HG02642 (cell line): ENCODE data around the gene ZNF763.
"Not testable (repeated sequence)": the region's sequence is repeated elsewhere in the genome, so short reads cannot be mapped to it uniquely, and the experiment has no call there.

ENCODE experiments used
- ATAC-seq: cut with Tn5 transposase; IDR thresholded peaks from one replicate; pipeline ENCODE4 v1.9.1; 2021; ENCODE audit warnings: mild to moderate bottlenecking; ENCODE audit not compliant: unreplicated experiment, poor library complexity

The ZNF763 gene

GRCh38 chr19:11970174-11970573, 5.3 kb downstream of the ZNF763 start:
- no peak for ATAC-seq

GRCh38 chr19:11971041-11971440, 6.2 kb downstream of the ZNF763 start:
- no peak for ATAC-seq

GRCh38 chr19:11973019-11973810, 8.4 kb downstream of the ZNF763 start:
- ATAC-seq: no peak

GRCh38 chr19:11978492-11979100, 13.8 kb downstream of the ZNF763 start:
- no peak for ATAC-seq

- no peak for ATAC-seq
These were observed 14.7 kb downstream of the ZNF763 start for GRCh38 chr19:11979527-11979926.

GRCh38 chr19:11982526-11982925, 17.7 kb downstream of the ZNF763 start:
- no peak for ATAC-seq

- no peak for ATAC-seq
These were observed 20.1 kb downstream of the ZNF763 start for GRCh38 chr19:11984986-11985385.

GRCh38 chr19:11986754-11987153, 21.9 kb downstream of the ZNF763 start:
- no peak for ATAC-seq

GRCh38 chr19:11987405-11988281, 22.8 kb downstream of the ZNF763 start:
- ATAC-seq: peak; percentile 87

- ATAC-seq: no peak
These were observed 24.2 kb downstream of the ZNF763 start for GRCh38 chr19:11989112-11989456.

GRCh38 chr19:11991921-11992320, 27.1 kb downstream of the ZNF763 start:
- not testable (repeated sequence) for ATAC-seq

GRCh38 chr19:11995174-11995573, 30.3 kb downstream of the ZNF763 start:
- ATAC-seq: no peak

GRCh38 chr19:12000152-12000981, 35.5 kb downstream of the ZNF763 start:
- ATAC-seq: no peak

GRCh38 chr19:12015015-12015752, 50.3 kb downstream of the ZNF763 start:
- no peak for ATAC-seq

- no peak for ATAC-seq
These were observed 50.9 kb downstream of the ZNF763 start for GRCh38 chr19:12015753-12016116.
